Activated T-cell treated with anti-CD3 and anti-CD28 coated beads, Interleukin-2, amount 50 U/mL, for 4 hours (primary cell): ENCODE measurements around the gene CXorf49. TPM values are rescaled to one million over a fixed set of nuclear protein-coding genes. Genes with fewer than 3 reads are reported as not detected.
"Not testable (repeated sequence)": the region's sequence is repeated elsewhere in the genome, so short reads cannot be mapped to it uniquely, and the experiment has no call there.

ENCODE experiments used
- ATAC-seq, 2 donors: fragments of 200-7000 bp; cut with Tn5 transposase; one replicate each; pipeline ENCODE4 v1.10.0; 2021
- DNase-seq: peaks from one replicate; pipeline ENCODE4 v3.0.0-alpha.2; 2020
- H3K27me3 Mint-ChIP-seq: one replicate; pipeline ENCODE4 v1.8.0; 2021; ENCODE audit warnings: low read depth, mixed read lengths
- H3K36me3 Mint-ChIP-seq: one replicate; pipeline ENCODE4 v1.8.0; 2022; ENCODE audit warnings: mixed read lengths; ENCODE audit not compliant: insufficient read depth
- H3K4me1 Mint-ChIP-seq: one replicate; pipeline ENCODE4 v1.8.0; 2021; ENCODE audit warnings: low read depth, mixed read lengths
- H3K4me3 Mint-ChIP-seq: one replicate; pipeline ENCODE4 v1.8.0; 2021; ENCODE audit warnings: mild to moderate bottlenecking, moderate library complexity, mixed read lengths
- H3K9me3 Mint-ChIP-seq: one replicate; pipeline ENCODE4 v1.8.0; 2021; ENCODE audit warnings: mixed read lengths
- total RNA-seq, 3 donors: library from RNA; stranded (reverse); gene quantifications; one replicate each; pipeline ENCODE4 v1.2.1, GENCODE V29; 2021

The CXorf49 gene
- total RNA-seq, 3 donors from 2014 or later, result not detected

GRCh38 chrX:71697466-71698298 lies 20.4 kb downstream of the CXorf49 start:
- H3K9me3 Mint-ChIP-seq, H3K36me3 Mint-ChIP-seq, H3K27me3 Mint-ChIP-seq, ATAC-seq, H3K4me3 Mint-ChIP-seq, DNase-seq, H3K4me1 Mint-ChIP-seq: not testable (repeated sequence)

- not testable (repeated sequence) for H3K4me1 Mint-ChIP-seq
Observed at GRCh38 chrX:71696641-71697465, 21.2 kb downstream of the CXorf49 start.

GRCh38 chrX:71679575-71680207 lies 38.4 kb downstream of the CXorf49 start:
- Mint-ChIP-seq H3K9me3 (no peaks in the 10 kb centered on the region), H3K36me3 (no peaks in the 10 kb centered on the region), H3K27me3 (no peaks in the 10 kb centered on the region), H3K4me3 (no peak overlapping the region), H3K4me1 (no peaks in the 10 kb centered on the region)
- ATAC-seq (no peak), DNase-seq (no peak)

More at GRCh38 chrX:71696641-71697465, 21.2 kb downstream of the CXorf49 start:
- not testable (repeated sequence) for H3K36me3 Mint-ChIP-seq, H3K4me3 Mint-ChIP-seq, H3K27me3 Mint-ChIP-seq, H3K9me3 Mint-ChIP-seq, DNase-seq
- peak; percentile 52 to 71 for ATAC-seq

GRCh38 chrX:71677195-71677594 lies 40.9 kb downstream of the CXorf49 start:
- ATAC-seq, H3K9me3 Mint-ChIP-seq, H3K4me3 Mint-ChIP-seq, H3K27me3 Mint-ChIP-seq, DNase-seq, H3K4me1 Mint-ChIP-seq, H3K36me3 Mint-ChIP-seq: not testable (repeated sequence)

- H3K9me3 Mint-ChIP-seq, H3K4me1 Mint-ChIP-seq, H3K27me3 Mint-ChIP-seq, H3K4me3 Mint-ChIP-seq, DNase-seq, ATAC-seq, H3K36me3 Mint-ChIP-seq: not testable (repeated sequence)
Observed at GRCh38 chrX:71676068-71676795, 41.9 kb downstream of the CXorf49 start.

GRCh38 chrX:71675636-71676035 lies 42.4 kb downstream of the CXorf49 start:
- H3K4me3 Mint-ChIP-seq, H3K9me3 Mint-ChIP-seq, ATAC-seq, H3K36me3 Mint-ChIP-seq, H3K27me3 Mint-ChIP-seq, DNase-seq: not testable (repeated sequence)
- H3K4me1 Mint-ChIP-seq, result peaks cover 14% of the 10 kb centered on the region

GRCh38 chrX:71671938-71672337 lies 46.1 kb downstream of the CXorf49 start:
- H3K4me3 Mint-ChIP-seq, result peak overlapping the region; percentile 22
- no peaks in the 10 kb centered on the region for H3K9me3 Mint-ChIP-seq
- H3K36me3 Mint-ChIP-seq, result no peaks in the 10 kb centered on the region
- DNase-seq (no peak), ATAC-seq (no peak)
- H3K4me1 Mint-ChIP-seq, result peaks cover 21% of the 10 kb centered on the region
- H3K27me3 Mint-ChIP-seq, result no peaks in the 10 kb centered on the region

GRCh38 chrX:71671043-71671780 lies 46.9 kb downstream of the CXorf49 start:
- no peaks in the 10 kb centered on the region for H3K9me3 Mint-ChIP-seq
- ATAC-seq (peak; percentile 84 to 91), DNase-seq (peak; percentile 38)
- H3K4me3 Mint-ChIP-seq, result no peak overlapping the region
- H3K36me3 Mint-ChIP-seq, result no peaks in the 10 kb centered on the region
- H3K4me1 Mint-ChIP-seq, result peaks cover 21% of the 10 kb centered on the region
- H3K27me3 Mint-ChIP-seq, result no peaks in the 10 kb centered on the region

GRCh38 chrX:71669947-71670346 lies 48.1 kb downstream of the CXorf49 start:
- H3K9me3 Mint-ChIP-seq, H3K36me3 Mint-ChIP-seq, H3K27me3 Mint-ChIP-seq, DNase-seq, H3K4me3 Mint-ChIP-seq: not testable (repeated sequence)
- ATAC-seq, result peak in 1 of 2 donors; percentile 41
- peaks cover 21% of the 10 kb centered on the region for H3K4me1 Mint-ChIP-seq

GRCh38 chrX:71669492-71669891 lies 48.6 kb downstream of the CXorf49 start:
- Mint-ChIP-seq H3K36me3 (no peaks in the 10 kb centered on the region), H3K4me3 (no peak overlapping the region), H3K27me3 (no peaks in the 10 kb centered on the region), H3K9me3 (no peaks in the 10 kb centered on the region), H3K4me1 (peaks cover 21% of the 10 kb centered on the region)
- no peak for ATAC-seq
- no peak for DNase-seq

GRCh38 chrX:71668248-71668595 lies 49.9 kb downstream of the CXorf49 start:
- Mint-ChIP-seq H3K4me1 (peaks cover 28% of the 10 kb centered on the region), H3K4me3 (no peak overlapping the region), H3K36me3 (no peaks in the 10 kb centered on the region), H3K27me3 (no peaks in the 10 kb centered on the region), H3K9me3 (no peaks in the 10 kb centered on the region)
- DNase-seq (no peak), ATAC-seq (no peak)

- ATAC-seq (no peak), DNase-seq (no peak)
- no peak within 1 kb of the TSS for H3K4me3 Mint-ChIP-seq
- no peaks in the 10 kb centered on the region for H3K9me3 Mint-ChIP-seq
- H3K36me3 Mint-ChIP-seq, result no peaks in the 10 kb centered on the region
- no peaks in the 10 kb centered on the region for H3K27me3 Mint-ChIP-seq
- peaks cover 34% of the 10 kb centered on the region for H3K4me1 Mint-ChIP-seq
Observed at GRCh38 chrX:71667328-71668247, 50.5 kb downstream of the CXorf49 start, which contains the start of gene LOC101059915. TSS of gene LOC101059915 (plus strand) at chrX:71667546.
